HG02798 (cell line): ENCODE measurements around the gene TMEM97.
"Not testable (repeated sequence)": the region's sequence is repeated elsewhere in the genome, so short reads cannot be mapped to it uniquely, and the experiment has no call there.

Experiments
- ATAC-seq: cut with Tn5 transposase; IDR thresholded peaks from one replicate; pipeline ENCODE4 v1.9.1; 2021; ENCODE audit warnings: mild to moderate bottlenecking; ENCODE audit not compliant: unreplicated experiment, poor library complexity

TMEM97 gene

GRCh38 chr17:28318759-28319597 is at the start of gene TMEM97:
TMEM97 (plus strand) TSS chr17:28319200; CDS start chr17:28319240, 40 bp downstream.
- ATAC-seq: peak; percentile 99

DNA sequence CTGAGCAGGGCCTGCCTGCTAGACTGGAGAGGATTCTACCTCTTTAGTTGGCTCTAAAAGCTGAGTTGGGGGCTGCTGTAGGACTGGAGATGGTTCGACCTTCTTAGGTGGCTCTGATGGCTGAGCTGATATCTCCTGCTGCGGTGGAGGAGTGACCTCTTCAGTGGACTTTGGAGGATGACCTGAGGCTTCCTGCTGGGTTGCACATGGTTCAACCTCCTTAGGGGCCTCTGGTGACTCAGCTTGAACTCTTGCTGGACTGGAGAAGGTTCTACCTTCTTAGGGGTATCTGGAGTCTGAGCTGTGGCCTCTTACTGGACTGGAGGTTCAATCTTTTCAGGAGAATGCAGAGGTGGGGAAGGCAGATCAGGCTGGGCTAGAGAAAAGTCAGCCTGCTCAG is 48.9 kb upstream of the TMEM97 start:
- ATAC-seq: no peak

- no peak for ATAC-seq
Measured at GRCh38 chr17:28270926-28271325, 48.1 kb upstream of the TMEM97 start.

GRCh38 chr17:28271431-28271830 is 47.6 kb upstream of the TMEM97 start:
- ATAC-seq: no peak

DNA sequence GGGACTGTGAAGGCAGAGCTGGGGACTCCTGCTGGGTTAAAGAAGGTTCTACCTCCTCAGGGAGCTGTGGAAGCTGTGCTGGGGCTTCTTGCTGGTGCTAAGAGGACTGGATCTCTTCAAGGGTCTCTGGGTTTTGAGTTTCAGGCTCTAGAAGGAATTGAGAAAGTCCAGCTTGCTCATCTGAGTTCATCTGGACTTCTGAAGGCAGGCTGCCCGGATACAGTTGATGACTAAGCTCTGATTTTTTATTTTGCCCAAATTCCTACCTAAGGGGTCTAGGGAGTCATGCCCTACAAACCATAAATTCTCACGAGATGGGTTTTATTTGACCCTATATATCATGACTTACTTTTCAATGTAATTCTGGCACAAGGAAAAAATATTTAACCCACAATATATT is 46.8 kb upstream of the TMEM97 start:
- no peak for ATAC-seq

GRCh38 chr17:28273341-28273740 is 45.7 kb upstream of the TMEM97 start:
- ATAC-seq: not testable (repeated sequence)

DNA sequence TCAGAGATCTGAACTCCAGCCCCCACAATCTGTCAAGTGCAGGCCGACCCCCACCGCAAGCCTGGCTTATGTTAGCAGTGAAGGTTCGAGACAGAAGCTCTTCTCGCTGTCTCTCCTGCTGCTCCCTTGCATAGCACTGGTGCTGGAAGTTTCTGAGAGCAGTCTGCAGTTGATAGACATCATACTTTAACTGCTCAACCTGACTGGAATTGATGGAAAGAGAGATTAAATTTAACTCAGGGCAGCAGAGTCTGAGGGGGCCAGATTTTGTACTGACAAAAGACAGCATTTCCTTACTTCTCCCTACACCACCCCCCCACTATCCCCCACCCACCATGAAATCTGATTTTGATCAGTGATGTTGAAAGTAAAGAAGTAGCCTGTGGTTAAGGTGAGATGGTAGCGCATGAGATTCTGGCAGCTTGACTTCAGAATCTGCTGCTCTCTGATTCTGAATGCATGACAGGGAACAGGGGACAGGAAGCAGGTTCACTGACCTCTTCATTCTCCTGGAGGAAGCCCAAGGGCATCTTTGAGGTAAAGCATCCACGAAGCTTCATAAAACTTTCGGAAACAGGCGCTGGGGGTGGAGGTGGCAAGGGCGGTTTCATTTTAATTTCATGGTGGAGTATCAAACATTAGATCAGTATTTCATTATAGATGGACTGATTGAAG is 44.3 kb upstream of the TMEM97 start:
- ATAC-seq: no peak

DNA sequence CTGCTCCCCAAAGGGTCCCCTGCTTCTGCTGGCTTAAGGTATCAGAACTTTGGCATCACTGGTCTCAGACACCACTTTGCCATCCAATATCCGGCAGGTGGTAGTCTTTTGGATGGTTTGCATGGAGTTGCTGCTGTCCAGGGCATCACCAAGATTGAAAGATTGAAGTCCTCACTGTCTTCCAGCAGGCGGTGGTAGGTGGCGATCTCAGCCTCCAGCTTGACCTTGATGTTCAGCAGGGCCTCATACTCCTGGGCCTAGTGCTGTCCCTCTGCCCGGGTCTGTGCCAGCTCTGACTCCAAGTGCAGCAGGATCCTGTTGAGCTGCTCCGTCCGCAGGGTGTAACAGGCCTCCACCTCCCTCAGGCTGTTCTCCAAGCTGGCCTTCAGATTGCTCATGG is 43.0 kb upstream of the TMEM97 start:
- no peak for ATAC-seq

GRCh38 chr17:28279411-28279810 is 39.6 kb upstream of the TMEM97 start:
- no peak for ATAC-seq

DNA sequence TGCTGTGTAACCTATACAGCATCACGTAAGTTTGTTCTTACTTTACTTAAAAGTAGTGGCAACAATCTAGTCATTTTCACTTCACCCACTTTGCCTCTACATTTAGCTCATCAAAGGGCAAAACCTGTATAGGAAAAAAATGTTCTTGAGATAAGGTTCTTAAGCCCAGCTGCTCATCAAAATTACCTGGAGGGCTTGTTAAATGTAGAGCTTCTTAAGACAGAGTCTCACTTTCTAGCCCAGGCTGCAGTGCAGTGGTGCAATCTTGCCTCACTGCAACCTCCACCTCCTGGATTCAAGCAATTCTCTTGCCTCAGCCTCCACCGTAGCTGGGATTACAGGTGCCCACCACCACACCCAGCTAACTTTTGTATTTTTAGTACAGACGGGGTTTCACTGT is 38.2 kb upstream of the TMEM97 start:
- ATAC-seq: no peak

GRCh38 chr17:28282596-28282995 is 36.4 kb upstream of the TMEM97 start:
- no peak for ATAC-seq

- no peak for ATAC-seq
Measured at GRCh38 chr17:28285965-28286364, 33.0 kb upstream of the TMEM97 start.

DNA sequence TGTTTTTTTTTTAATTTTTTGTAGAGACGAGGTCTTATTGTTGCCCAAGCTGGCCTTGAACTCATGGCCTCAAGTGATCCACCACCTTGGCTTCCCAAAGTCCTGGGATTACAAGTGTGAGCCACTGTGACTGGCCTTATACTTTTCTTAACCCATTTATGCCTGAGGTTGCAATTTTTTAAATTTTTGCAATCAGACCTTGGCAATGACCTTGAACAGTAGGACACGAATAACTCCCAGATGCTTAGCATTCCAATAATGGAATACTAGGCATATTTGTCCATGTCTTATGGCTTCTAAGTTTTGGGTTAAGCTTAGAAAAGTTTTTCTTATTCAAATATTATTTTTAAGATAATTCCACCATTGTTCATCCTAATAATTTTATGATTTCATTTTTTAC is 28.3 kb upstream of the TMEM97 start:
- ATAC-seq: no peak

DNA sequence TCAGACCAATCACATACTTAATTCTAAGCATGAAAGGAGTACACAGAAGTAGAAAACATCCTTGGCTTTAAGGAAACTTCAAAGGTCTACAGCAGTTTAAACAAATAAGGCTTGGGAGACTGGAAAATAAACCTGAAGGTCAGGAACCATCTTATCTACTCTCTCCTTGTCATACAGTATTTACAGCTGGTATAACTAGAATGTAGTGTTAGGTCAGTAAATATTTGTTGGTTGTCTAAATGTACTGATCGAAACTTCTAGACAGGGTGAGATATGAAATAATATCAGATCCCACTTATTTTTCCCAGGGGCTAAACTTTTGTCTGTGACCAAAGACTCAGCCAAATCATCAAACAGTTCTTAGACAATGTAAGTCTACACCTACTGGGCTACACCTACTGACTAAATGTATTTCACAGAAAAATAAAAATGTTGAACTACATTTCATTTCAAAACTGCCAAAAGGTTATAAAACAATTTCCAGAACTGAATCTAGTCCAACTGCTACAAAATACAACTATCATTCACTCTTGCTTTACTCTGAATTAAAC is 27.1 kb upstream of the TMEM97 start:
- ATAC-seq: no peak

DNA sequence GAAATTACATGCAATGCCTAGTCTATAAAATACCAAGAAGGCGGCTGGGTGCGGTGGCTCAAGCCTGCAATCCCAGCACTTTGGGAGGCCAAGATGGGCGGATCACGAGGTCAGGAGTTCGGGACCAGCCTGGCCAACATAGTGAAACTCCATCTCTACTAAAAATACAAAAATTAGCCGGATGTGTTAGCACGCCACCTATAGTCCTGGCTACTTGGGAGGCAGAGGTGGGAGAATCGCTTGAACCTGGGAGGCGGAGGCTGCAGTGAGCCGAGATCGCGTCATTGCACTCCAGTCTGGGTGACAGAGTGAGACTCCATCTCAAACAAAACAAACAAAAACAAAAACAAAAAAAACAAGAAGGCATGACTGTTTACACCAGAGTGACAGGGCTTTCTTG is 26.1 kb upstream of the TMEM97 start:
- not testable (repeated sequence) for ATAC-seq

DNA sequence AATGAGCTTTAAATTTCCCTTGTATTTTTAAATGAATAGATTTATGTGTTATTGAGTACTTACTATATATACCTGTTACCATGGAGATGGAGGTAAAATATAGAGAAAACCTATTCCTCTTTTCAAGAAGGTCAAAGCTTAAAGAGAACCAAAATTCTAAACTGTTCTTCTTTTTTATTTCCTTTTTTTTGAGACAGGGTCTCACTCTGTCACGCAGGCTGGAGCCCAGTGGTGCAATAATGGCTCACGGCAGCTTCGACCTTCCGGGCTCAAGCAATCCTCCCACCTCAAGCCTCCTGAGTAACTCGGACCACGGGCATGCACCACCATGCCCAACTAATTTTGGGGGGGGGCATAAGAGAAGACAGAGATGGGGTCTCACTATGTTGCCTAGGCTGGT is 25.0 kb upstream of the TMEM97 start:
- no peak for ATAC-seq

DNA sequence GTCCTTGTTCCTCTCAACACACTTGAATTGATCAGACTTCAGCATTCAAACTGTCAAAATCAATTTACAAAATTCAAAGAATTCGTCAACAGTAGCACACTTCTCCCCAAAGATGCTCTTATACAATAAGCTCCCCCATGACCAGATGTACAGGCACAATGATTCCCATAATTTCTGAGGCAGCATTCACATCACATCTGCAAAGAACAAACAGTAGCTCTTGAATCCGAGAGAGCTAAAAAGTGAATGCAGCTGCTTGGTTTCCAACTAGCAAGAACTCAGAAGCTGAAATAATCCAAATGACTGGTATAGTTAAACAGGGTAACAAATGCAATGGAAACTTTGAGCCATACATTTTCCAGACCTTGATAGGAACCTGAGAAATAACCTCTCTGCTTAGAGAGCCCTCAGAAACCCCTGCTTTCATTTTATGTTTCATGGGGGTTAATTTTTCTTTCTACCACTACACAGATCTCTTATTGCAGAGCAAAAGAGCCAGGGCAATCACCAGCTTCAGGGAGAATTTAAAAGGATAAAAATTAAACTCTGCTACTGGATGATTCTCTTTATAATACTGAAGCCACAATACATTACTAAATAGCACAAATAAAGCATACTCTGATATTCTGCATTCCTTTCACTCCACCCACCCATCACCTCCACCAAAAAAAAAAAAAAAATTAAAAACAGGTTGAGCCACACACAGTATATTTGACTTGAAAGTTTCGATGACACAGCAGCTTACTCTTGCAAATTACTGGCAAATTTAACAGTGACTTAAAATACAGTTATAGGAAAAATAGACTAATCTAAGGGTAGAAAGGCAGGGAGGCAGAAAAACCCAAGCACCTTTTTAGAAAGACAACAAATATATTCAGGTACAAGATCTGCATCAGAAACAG is 23.1 kb upstream of the TMEM97 start:
- ATAC-seq: no peak

GRCh38 chr17:28298449-28298848 is 20.6 kb upstream of the TMEM97 start:
- ATAC-seq: no peak

- no peak for ATAC-seq
Measured at GRCh38 chr17:28306954-28307401, 12.0 kb upstream of the TMEM97 start.

DNA sequence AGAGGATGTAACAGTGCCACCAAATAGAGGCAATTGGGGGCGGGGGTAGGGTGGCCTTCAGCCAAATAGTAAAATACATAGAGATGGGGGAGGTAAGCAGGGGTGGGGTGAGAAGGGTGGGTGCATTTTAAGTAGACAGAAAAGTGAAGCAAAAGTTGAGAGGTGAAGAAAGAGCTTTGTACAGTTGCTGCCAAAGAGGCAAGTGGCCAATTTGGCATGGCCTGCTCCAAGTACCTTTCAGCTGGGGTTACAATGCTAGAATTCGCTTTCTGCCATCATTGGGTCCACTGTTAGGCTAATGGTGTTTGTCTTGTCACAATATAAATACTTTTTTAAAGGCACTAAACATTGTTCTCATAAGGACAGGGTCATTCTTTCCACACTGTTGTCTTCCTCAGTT is 5.2 kb upstream of the TMEM97 start:
- no peak for ATAC-seq
